ENCODE results near the gene EIF3K.

The EIF3K gene

DNA sequence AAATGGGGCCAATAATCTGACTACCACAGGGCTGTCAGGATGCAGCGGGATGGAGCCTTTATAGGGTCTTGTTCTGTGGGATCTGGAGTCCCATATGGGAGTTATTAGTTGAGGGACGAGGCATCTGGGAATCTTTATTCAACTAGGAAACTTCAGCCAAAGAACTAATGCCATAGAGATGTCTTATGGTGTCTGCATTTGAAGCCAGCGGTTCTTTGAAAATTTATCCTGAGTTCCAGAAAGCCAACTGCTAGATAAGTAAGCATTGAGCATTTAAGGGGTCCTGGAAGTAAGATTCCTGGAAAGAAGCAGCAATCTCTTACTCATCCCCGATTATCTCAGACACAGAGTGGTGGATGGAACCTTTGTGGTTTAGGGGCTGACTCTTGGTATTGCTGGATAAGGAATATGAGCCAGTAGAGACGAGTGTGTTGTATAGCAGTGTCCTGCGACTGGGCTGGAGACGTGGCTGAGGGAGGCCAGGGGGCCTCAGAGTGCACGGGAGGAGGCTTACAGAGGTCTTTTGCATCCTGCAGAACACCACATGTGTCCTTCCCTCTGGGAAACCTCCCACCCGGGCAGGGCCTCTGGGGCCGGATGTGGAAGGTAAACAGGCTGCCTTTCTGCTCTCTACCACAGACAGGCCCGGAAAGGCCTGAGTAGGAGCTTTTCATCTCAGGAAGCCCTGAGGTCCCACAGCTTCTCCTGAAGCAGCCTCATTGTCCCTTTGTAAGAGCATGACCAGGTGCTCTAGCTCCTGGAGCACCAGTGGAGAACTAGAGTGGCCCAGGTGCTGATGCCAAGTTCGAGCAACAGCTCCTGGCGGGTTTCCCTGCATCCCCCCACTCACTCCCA lies 57.3 kb downstream of the EIF3K start:
- no peaks in the 10 kb centered on the region for H3K9me3 ChIP-seq (ENCODE audit: low read depth, low read length)
- TF ChIP-seq EZH2 (IDR thresholded peaks at IDR 0.05) (no peak), POLR2AphosphoS5 (IDR thresholded peaks at IDR 0.05; ENCODE audit: borderline replicate concordance, low read depth, low read length) (no peak), FOXP2 (optimal IDR thresholded peaks at IDR 0.05; ENCODE audit: control extremely low read depth, extremely low read length, insufficient read depth) (no peak)
- H3K36me3 ChIP-seq (ENCODE audit: insufficient read depth, low read length) = peaks cover 5% of the 10 kb centered on the region; the same call in 1 of the 2 replicates
- H3K9ac ChIP-seq (ENCODE audit: insufficient read length) = no peak overlapping the region
- H3K4me3 ChIP-seq = no peak overlapping the region
- H3K27ac ChIP-seq = peak overlapping the region; percentile 11; the same call in 1 of the 2 replicates
- no peak for DNase-seq (ENCODE audit: low read depth, low spot score)

DNA sequence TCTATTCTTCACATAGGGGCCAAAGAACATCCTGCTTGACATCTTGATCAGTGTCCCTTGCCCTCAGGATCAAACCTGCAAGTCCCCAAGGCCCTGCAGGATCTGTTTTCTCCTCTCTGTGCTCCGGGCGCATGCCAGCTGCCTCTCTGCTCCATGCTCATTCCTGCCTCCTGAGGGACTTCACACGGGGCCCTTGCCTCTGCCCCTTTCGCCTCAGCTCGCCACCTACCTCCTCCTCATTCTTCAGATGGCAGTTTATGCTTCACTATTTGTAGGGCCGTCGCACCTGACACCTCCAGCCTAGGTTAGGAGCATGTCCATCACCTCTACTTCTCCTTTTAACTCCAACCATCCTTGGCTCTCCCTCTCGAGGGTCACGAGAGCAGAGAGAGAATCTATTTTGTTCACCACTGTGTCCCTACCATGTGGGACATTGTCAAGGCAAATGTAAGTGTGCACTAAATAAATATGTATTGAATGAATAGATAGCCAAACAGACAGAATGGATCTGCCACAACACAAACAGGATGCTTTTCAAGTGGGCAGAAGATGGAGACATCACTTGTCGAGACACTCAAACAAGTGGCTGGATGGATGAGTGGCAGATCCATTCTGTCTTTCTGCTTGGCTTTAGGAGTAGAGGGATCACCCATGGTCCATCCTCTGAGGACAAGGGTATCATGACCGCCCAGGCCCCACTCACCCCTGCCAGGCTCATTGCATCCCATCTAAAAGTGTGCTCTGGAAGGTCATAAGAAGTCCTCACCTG lies 58.1 kb downstream of the EIF3K start:
- Histone ChIP-seq H3K9me3 (ENCODE audit: low read depth, low read length) (no peaks in the 10 kb centered on the region), H3K36me3 (ENCODE audit: insufficient read depth, low read length) (no peaks in the 10 kb centered on the region), H3K27ac (no peak overlapping the region), H3K9ac (ENCODE audit: insufficient read length) (no peak overlapping the region), H3K4me3 (no peak overlapping the region)
- DNase-seq (ENCODE audit: low read depth, low spot score) = no peak
- no peak for TF ChIP-seq FOXP2 (optimal IDR thresholded peaks at IDR 0.05; ENCODE audit: control extremely low read depth, extremely low read length, insufficient read depth)
- TF ChIP-seq POLR2AphosphoS5 (IDR thresholded peaks at IDR 0.05; ENCODE audit: borderline replicate concordance, low read depth, low read length) = no peak
- TF ChIP-seq EZH2 (IDR thresholded peaks at IDR 0.05) = no peak

DNA sequence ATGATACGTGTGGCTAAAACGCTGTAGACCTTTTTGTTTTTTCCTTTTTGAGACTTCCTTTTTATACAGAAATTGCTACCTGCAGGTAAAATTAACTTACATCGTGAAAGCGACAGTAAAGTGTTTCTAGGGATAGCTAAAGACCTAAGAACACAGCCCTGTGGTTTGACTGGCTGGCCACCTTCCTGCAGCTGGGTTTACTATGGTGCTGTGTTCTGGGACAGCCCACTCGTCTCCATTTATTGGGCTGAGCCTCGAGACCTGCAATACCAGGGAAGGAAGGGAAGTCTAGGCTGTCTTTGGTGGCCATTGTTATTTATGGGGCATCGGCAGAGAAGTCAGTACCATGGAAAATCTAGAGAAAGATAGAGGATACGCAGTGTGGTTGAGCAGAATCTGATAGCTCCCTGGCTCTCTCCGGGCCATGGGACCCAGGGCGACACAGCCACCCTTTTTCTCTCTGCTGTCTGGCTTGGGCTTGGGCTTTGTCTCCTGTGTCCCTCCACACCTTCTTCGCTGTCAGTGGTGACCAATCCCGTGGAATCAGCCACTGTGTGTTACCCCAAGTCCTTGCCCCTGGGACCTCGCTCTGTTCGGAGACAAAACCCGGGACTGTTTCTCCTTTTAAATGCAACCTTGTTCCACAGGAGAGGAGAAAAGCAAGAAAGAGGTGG lies 59.4 kb downstream of the EIF3K start:
- H3K9me3 ChIP-seq (ENCODE audit: low read depth, low read length) = no peaks in the 10 kb centered on the region
- no peak overlapping the region for H3K9ac ChIP-seq (ENCODE audit: insufficient read length)
- TF ChIP-seq FOXP2 (optimal IDR thresholded peaks at IDR 0.05; ENCODE audit: control extremely low read depth, extremely low read length, insufficient read depth) (no peak), POLR2AphosphoS5 (IDR thresholded peaks at IDR 0.05; ENCODE audit: borderline replicate concordance, low read depth, low read length) (no peak), EZH2 (IDR thresholded peaks at IDR 0.05) (no peak)

DNA sequence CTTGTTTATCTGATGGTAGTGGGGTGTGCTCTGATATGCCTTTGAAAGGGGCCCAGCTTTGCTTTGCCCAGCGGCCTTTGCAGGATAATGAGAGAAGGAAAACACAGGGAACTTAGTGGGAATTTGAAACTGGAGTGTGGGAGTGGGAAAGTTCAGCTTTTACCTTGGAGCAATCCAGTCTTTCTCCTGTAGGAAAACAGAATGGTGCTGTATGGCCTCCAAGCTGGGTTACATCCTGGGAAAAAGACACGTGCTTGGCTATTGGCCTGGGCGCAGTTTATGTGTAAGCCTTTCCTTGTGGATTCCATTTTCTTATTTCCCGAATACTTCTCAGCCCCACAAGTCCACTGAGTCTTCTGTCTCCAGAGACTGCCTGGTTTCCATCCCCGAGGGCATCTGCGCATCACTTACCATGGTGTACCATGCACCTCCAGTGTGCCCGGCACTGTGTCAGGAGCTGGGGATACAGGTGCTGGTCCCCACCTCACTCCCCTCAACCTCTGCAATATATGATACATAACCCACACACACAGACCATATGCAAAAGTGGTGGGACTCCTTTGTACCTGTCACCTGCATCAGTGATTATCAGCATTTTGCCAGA lies 60.0 kb downstream of the EIF3K start:
- Histone ChIP-seq H3K4me3 (no peak overlapping the region), H3K27ac (no peak overlapping the region), H3K36me3 (ENCODE audit: insufficient read depth, low read length) (no peaks in the 10 kb centered on the region), H3K9ac (ENCODE audit: insufficient read length) (no peak overlapping the region), H3K9me3 (ENCODE audit: low read depth, low read length) (no peaks in the 10 kb centered on the region)
- TF ChIP-seq FOXP2 (optimal IDR thresholded peaks at IDR 0.05; ENCODE audit: control extremely low read depth, extremely low read length, insufficient read depth) = no peak
- TF ChIP-seq POLR2AphosphoS5 (IDR thresholded peaks at IDR 0.05; ENCODE audit: borderline replicate concordance, low read depth, low read length) = no peak
- DNase-seq (ENCODE audit: low read depth, low spot score) = no peak

More for the DNA sequence above, 59.4 kb downstream of the EIF3K start:
- Histone ChIP-seq H3K36me3 (ENCODE audit: insufficient read depth, low read length) (no peaks in the 10 kb centered on the region), H3K27ac (no peak overlapping the region), H3K4me3 (no peak overlapping the region)
- DNase-seq (ENCODE audit: low read depth, low spot score) = no peak

GRCh38 chr19:38679839-38680238 lies 60.9 kb downstream of the EIF3K start:
- no peak for DNase-seq (ENCODE audit: low read depth, low spot score)
- Histone ChIP-seq H3K9me3 (ENCODE audit: low read depth, low read length) (no peaks in the 10 kb centered on the region), H3K36me3 (ENCODE audit: insufficient read depth, low read length) (no peaks in the 10 kb centered on the region), H3K27ac (no peak overlapping the region), H3K4me3 (no peak overlapping the region), H3K9ac (ENCODE audit: insufficient read length) (no peak overlapping the region)
- TF ChIP-seq POLR2AphosphoS5 (IDR thresholded peaks at IDR 0.05; ENCODE audit: borderline replicate concordance, low read depth, low read length) = no peak
- no peak for TF ChIP-seq FOXP2 (optimal IDR thresholded peaks at IDR 0.05; ENCODE audit: control extremely low read depth, extremely low read length, insufficient read depth)
- TF ChIP-seq EZH2 (IDR thresholded peaks at IDR 0.05) = no peak

DNA sequence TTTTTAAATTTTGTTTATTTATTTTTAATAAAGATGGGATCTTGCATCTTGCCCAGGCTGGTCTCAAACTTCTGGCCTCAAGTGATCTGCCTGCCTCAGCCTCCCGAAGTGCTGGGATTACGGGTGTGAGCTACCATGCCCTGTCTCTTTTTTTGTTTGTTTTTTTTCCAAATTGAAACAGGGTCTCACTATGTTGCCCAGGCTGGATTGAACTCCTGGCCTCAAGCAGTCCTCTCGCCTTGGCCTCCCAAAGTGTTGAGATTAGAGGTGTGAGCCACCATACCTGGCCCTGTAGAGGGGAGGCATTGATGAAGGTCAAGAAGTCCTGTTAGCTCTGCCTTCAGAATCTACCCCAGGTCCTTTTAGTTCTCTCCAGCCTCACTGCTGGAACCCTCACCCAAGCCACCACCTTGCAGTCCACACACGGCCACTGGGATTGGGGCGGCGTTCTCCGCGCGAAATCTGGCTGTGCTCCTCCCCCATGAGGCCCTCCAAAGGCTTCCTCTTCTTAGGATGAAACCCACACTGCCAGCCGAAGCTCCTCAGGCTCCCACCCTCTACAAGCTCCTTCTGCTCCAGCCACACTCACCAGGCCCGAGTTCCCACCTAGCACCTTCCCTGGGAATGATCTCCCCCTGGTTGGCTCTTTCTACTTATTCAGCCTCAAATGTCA lies 63.3 kb downstream of the EIF3K start:
- no peak overlapping the region for H3K9ac ChIP-seq (ENCODE audit: insufficient read length)
- no peak overlapping the region for H3K27ac ChIP-seq
- TF ChIP-seq EZH2 (IDR thresholded peaks at IDR 0.05) (no peak), POLR2AphosphoS5 (IDR thresholded peaks at IDR 0.05; ENCODE audit: borderline replicate concordance, low read depth, low read length) (no peak), FOXP2 (optimal IDR thresholded peaks at IDR 0.05; ENCODE audit: control extremely low read depth, extremely low read length, insufficient read depth) (no peak)
- DNase-seq (ENCODE audit: low read depth, low spot score) = no peak
- H3K4me3 ChIP-seq = no peak overlapping the region
- peaks cover 3% of the 10 kb centered on the region for H3K36me3 ChIP-seq (ENCODE audit: insufficient read depth, low read length)
- H3K9me3 ChIP-seq (ENCODE audit: low read depth, low read length) = no peaks in the 10 kb centered on the region

GRCh38 chr19:38682872-38683392 lies 63.9 kb downstream of the EIF3K start:
- Histone ChIP-seq H3K36me3 (ENCODE audit: insufficient read depth, low read length) (peaks cover 9% of the 10 kb centered on the region), H3K27ac (peak overlapping the region; percentile 65), H3K9ac (ENCODE audit: insufficient read length) (no peak overlapping the region), H3K4me3 (no peak overlapping the region), H3K9me3 (ENCODE audit: low read depth, low read length) (no peaks in the 10 kb centered on the region)
- no peak for TF ChIP-seq EZH2 (IDR thresholded peaks at IDR 0.05)
- no peak for TF ChIP-seq POLR2AphosphoS5 (IDR thresholded peaks at IDR 0.05; ENCODE audit: borderline replicate concordance, low read depth, low read length)
- no peak for TF ChIP-seq FOXP2 (optimal IDR thresholded peaks at IDR 0.05; ENCODE audit: control extremely low read depth, extremely low read length, insufficient read depth)
- no peak for DNase-seq (ENCODE audit: low read depth, low spot score)

Data from SK-N-MC (cell line).